Stimulated activated CD4-positive, alpha-beta T cell treated with anti-CD3 and anti-CD28 coated beads, Interleukin-15, amount 100 ng/mL, for 24 hours (primary cell): Measurements from ENCODE around the gene B3GNT3.

Experiments
- DNase-seq: peaks from one replicate; pipeline ENCODE4 v3.0.0-alpha.2; 2020

B3GNT3 gene

GRCh38 chr19:17862711-17863519 is 68.0 kb downstream of the B3GNT3 start:
- DNase-seq: no peak
